Renal cortical epithelial cell (primary cell): Measurements from ENCODE around the gene PROM1. TPM values are rescaled to one million over a fixed set of nuclear protein-coding genes. Genes with fewer than 3 reads are reported as not detected.
A peak's percentile ranks its signal among the peaks of the same experiment; 100 is the strongest.

ENCODE experiments used
- DNase-seq: peaks from one replicate; pipeline ENCODE4 v3.0.0-alpha.2; 2011; ENCODE audit warnings: low read depth
- total RNA-seq: library from RNA; depleted of rRNA; stranded (reverse); fragments of >200 nt; gene quantifications from 2 replicates; pipeline ENCODE4 v1.2.3, GENCODE V29; 2014

PROM1 gene
- 61.6 and 98.4 TPM in 2 replicates for total RNA-seq

GRCh38 chr4:16083241-16084191 lies at the start of gene PROM1:
TSS of gene PROM1 (minus strand) at chr4:16084023. CDS start at chr4:16075906, 8,117 bp downstream.
- DNase-seq = peak; percentile 41

GRCh38 chr4:16133406-16133805 lies 49.6 kb upstream of the PROM1 start:
- no peak for DNase-seq

DNA sequence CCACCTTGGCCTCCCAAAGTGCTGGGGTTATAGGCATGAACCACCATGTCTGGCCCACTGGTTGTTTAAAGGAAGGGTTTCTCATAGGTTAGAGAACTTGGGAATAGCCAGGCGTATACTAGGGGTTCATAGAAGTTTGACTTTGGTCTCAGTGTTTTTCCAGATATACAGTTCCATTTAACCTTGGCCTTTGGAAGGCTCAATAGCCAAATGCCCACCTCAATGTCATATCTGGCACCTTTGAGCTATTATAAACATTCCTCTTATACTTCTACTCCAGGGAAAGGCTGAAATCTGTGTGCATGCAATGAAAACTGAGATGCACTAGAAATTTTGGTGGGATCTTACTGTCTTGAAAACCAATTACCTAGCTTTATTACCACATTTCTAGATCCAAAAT lies 47.5 kb upstream of the PROM1 start:
- DNase-seq = no peak

DNA sequence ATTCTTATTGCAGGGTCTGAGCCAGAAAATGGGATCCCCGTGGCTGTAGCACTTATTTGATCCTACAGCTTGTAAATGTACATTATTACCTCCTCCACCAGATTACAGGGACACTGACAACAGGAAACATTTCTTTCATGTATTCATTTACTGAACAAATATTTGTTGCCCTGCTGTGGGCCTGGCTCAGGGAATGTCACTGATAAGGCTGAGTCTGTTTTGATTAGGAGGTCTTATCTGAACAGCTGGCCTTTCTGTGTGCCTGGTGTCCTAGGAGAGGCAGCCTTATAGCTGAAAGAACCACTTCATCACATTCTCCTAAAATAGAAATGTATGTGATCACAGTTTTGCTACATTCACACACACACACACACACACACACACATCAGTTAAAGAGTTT lies 45.5 kb upstream of the PROM1 start:
- DNase-seq = no peak

GRCh38 chr4:16126714-16127113 lies 42.9 kb upstream of the PROM1 start:
- DNase-seq = no peak

DNA sequence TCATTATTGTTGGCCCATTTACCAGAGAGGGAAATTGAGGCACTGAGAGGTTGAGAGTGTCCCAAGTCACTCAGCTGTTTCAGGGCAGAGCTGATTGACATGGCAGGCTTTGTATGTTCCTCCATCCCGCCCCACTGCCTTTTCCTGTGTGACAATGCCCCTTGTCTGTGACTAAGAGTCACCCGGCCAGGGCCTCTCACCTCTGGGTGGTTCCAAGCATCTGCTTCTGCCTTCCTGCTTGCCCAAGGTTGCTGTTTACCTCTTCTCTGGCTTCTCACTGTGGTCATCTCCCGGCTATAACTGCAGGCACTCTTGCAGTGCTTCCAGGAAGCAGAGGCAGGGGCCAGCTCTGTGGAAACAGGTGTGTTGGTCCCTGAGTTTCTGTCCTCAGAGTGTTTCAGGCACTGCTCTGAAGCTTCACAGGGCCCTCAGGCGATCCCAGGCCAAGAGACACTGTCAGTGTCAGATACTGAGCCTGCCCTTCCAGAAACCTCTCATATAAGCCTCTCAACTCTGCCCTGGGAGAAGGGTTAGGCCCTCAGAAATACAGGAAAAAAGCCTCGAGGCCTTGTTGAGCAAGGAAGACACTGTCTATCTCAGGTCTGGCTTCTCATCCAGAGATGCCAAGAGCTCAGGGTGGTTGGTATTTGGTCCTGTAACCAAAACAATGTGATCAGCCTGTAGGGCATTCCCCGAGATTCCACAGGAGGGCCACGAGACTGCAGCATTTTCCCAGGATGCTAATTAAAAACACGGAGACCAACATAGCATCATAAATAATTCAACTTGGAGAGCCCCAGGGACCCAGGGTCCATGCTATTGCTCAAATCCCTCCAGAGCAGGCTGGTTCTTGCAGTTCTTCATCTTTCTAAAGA lies 42.0 kb upstream of the PROM1 start:
- DNase-seq = peak; percentile 84

- DNase-seq = no peak
Measured at GRCh38 chr4:16124232-16124631, 40.4 kb upstream of the PROM1 start.

- DNase-seq = peak; percentile 40
Measured at GRCh38 chr4:16123356-16124084, 39.7 kb upstream of the PROM1 start.

- DNase-seq = no peak
Measured at GRCh38 chr4:16122784-16123183, 39.0 kb upstream of the PROM1 start.

DNA sequence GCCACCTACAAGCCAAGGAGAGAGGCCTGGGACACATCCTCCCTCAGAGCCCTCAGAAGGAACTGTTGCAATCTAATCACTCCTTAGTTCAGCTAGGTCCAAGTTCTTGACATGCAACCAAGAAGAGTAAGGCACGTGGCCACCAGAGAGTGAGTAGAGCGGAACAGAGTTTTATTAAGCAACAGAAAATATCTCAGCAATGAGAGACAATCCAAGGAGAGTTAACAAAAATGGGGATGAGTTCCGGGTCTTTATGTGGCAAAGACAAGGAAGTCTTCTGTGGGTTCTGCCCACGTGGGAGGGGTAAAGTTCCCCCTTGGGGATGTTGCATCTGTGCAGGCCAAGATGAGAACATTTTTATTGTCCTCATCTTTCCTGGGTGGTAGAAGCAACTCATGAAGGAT lies 38.5 kb upstream of the PROM1 start:
- DNase-seq = no peak

DNA sequence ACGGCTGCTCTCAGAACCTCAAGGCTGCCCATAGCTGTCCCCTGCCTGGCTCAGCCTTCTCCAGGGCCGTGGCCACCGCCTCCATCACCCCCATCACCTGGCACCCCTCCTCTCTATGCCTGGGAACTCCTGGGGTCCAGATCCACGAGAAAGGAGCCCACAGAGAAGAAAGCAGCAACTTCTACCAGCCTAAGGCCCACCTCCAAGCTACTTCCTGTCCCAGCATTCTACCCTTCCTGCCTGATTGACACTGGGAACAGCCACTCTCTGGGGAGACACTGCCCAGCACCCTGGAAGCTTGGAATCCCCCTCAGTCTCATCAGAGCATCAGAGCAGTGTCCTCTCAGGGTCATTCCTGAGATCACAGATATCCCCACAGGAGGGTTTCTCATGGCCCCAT lies 36.9 kb upstream of the PROM1 start:
- DNase-seq = no peak

GRCh38 chr4:16119981-16120380 lies 36.2 kb upstream of the PROM1 start:
- no peak for DNase-seq

DNA sequence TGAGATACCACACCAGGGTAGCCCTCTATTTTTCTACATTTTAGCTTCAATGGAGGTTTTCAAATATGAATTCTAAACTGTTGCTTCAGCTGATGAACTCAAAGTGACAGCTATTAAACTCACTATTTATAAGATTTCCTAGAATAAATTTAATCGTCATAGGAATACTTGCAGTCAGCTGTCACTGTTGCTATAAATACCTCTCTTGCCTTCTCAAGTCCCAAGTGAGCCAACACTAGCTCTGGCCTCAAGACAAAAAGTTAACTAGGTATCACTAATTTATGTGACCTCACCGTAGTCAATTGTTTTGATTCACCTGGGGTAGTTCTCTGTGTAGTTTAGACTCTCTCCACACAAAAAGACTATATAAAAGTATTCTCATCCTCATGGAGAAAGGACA lies 34.3 kb upstream of the PROM1 start:
- DNase-seq = peak; percentile 53

- DNase-seq = no peak
Measured at GRCh38 chr4:16117164-16117563, 33.3 kb upstream of the PROM1 start.

GRCh38 chr4:16116493-16116990 lies 32.7 kb upstream of the PROM1 start:
- DNase-seq = no peak

DNA sequence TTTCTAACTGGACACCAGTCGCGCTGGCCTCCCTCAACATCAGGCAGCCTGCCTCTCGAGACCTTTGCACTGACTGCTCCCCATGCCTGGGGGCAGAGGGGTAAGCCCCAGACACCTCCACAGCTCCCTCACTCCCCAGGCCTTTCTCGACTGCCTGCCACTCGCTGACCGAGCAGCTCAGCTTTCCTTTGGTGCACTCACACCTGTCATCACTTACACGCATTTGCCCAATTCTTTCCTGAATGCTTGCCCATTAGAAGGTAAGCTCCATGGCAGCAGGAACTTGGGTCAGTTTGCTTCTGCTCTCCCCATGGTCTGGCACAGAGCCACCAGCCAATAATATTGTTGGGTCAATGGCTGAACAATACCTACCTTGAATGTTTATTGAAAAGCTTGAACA lies 32.2 kb upstream of the PROM1 start:
- DNase-seq = no peak

DNA sequence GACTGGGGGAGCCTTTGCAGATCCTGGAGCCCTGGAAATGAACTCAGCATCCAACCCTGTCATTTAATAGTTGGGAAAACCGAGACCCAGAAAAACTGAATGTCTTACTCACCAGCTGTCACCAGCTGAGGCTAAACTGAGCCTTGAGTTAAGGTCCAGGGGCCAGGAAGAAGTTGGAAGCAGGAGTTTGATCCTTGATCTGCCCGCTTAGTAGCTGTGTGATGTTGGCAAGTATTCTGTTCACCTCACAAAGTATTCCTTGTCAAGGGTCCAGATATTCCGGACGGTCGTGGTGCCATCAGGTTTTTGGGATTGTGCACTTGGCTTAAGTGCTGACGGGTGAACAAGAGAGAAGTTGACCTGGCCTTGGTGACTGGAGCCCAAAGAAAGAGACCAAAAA lies 30.7 kb upstream of the PROM1 start:
- no peak for DNase-seq

DNA sequence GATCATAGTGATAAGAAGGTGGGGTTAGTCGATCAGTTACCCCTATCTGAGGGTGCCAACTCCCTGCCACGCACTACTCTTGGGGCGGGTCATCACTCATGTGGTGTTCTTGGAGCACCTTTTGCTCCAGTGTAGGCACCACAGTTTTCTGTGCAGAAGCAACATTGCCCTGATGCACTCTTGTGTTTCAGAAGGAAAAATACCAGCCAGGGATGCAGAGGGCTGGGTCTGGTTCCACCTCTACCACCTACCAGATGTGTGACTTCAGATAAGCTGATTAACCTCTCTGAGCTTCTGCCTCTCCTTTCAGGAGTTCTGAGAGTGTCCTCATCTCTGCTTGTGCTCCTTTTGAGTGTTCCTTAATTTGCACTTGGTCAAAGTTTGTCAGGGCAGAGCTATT lies 29.9 kb upstream of the PROM1 start:
- DNase-seq = no peak

- no peak for DNase-seq
Measured at GRCh38 chr4:16111533-16111932, 27.7 kb upstream of the PROM1 start.

DNA sequence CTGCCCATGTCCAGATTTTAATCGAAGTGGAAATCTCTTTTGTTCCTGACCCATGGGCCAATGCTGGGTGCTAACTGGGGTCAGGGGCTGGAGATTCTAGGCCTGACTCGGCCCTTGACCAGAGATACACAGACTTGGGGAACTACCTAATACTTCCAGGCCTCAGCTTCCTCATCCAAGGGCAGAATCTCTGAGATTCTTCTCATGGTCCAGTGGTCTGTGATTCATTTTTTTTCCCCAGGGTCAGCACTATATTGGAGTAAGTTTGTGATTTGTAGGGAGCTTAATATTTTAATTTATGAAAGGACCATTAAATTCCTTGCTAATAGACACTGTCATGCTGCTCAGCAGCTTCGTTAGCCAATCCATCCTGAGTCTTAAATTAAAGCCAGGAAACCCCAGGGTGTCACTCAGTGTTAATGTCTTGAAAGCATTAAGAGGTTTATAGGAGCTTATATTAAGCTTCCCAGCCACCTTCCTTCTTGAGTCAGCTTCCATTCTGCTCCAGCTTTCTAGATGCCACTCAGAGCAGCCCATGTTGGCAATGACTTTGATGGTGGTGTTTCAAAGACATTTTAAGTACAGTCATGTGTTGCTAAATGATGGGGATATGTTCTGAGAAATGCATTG lies 27.0 kb upstream of the PROM1 start:
- DNase-seq = peak; percentile 42

DNA sequence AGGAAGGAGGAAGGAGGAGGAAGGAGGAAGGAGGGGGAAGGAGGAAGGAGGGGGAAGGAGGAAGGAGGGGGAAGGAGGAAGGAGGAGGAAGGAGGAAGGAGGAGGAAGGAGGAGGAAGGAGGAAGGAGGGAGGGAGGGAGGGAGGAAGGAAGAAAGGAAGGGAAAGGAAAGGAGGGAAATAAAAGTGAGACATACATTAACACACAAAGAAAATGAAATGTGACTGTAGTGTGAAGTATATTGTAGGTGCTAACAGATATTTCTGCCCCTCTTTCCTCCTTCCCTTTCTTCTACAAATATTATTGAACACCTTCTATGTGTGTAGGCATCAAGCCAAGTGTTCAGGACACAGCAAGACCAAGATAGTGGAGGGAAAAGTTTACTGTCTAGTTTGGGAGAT lies 26.4 kb upstream of the PROM1 start:
- DNase-seq = no peak
